GM21390 (cell line): ENCODE data around the gene TAB3.
A peak's percentile ranks its signal among the peaks of the same experiment; 100 is the strongest.

Experiments
- ATAC-seq: cut with Tn5 transposase; IDR thresholded peaks from one replicate; pipeline ENCODE4 v1.9.1; 2021; ENCODE audit not compliant: unreplicated experiment

Gene TAB3

DNA sequence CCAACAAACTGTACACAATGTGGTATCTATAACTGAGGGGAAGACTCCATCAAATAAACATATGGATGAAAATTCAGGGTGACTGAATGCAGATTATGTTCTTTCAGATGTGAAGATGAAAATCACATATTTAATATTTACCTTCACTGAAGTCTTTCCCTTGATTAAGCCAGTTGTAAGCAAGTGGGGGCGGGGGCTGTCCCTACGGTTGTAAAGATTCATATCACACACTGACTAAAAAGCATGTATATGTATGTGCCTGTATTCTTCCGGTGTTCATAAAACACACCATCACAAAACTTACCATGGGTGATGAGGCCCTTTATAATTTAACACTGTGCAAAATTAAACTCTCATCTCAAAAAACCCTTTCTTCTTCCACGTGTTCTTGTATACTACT, 1.3 kb downstream of the TAB3 start:
- ATAC-seq: no peak

- no peak for ATAC-seq
Observed at GRCh38 chrX:30887288-30887687, 1.8 kb downstream of the TAB3 start.

GRCh38 chrX:30885136-30885535, 3.9 kb downstream of the TAB3 start:
- no peak for ATAC-seq

DNA sequence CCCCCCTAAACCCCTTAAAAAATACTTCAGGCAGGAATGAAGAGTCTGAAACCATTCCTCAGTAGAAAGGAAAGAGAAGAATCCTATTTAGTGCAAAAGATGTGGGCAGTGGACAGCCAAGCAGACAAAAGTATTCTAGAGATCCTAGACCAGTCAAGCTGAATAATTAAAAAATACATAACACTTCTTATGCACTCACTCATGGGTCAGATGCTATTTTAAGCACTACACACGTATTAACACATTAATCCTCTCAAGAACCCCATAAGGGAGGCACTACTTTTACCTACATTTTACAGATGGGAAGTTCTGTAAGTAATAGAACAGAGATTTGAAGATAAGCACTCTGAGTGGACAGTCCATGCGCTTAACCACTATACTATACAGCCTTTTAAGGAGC, 5.9 kb downstream of the TAB3 start:
- ATAC-seq: no peak

- ATAC-seq: no peak
Observed at GRCh38 chrX:30881797-30882196, 7.3 kb downstream of the TAB3 start.

- no peak for ATAC-seq
Observed at GRCh38 chrX:30881390-30881789, 7.7 kb downstream of the TAB3 start.

DNA sequence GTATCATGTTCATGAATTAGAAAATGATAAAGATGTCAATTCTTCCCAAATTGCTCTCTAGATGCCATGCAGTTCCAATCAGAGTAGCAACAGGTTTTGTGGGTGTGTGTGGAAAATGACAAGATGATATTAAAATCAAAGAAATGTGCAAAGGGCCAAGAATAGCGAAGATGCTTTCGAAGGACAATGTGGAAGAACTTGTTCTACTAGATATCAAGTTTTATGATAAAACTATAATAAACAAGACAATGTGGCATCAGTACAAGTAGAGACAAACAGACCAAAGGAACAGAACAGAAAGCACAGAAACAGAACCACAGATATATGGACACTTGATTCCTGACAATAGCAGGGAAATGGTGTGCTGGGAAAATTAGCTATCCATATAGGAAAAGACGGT, 9.0 kb downstream of the TAB3 start:
- ATAC-seq: no peak

GRCh38 chrX:30876367-30876766, 12.7 kb downstream of the TAB3 start:
- ATAC-seq: no peak

GRCh38 chrX:30875957-30876356, 13.1 kb downstream of the TAB3 start:
- ATAC-seq: no peak

DNA sequence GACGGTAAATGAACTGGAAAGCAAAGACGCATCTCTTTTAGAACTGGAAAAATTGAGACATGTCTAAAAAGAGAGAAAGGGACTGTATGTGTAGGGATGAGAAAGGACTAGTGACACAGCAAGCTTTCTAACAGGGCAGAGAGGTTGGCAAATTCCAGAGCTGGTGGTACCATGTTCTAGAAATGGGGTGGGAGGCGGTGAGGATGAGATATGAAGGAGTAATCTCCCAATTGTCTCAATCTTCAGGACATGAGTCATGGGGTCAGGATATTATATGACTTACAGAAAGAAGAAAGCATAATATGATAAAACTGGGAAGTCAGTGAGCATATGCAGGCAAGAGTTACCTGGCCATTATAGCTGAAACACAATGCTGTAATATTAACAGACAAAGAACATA, 14.2 kb downstream of the TAB3 start:
- no peak for ATAC-seq

- ATAC-seq: no peak
Observed at GRCh38 chrX:30870572-30870971, 18.5 kb downstream of the TAB3 start.

GRCh38 chrX:30865612-30866011, 23.4 kb downstream of the TAB3 start:
- ATAC-seq: no peak

- no peak for ATAC-seq
Observed at GRCh38 chrX:30865015-30865414, 24.0 kb downstream of the TAB3 start.

DNA sequence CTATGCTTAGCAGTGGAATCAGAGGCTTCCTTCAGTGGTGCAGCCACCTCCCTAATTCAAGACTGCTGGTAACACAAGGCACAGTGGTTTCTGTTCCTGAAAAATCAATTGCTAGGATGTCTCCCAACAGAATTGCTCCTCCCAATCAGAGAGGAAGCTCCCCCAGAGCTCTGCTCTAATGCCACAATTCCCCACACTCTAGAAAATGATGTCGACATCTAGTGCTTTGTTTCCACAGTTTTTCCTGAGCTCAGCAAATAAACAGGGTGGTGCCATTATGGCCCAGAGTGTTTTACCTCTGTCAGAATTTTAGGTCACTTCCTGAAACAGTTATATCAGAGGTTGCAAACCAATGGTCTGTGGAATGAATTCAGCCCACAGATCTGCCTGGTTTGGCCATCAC, 24.7 kb downstream of the TAB3 start:
- no peak for ATAC-seq

GRCh38 chrX:30863974-30864373, 25.1 kb downstream of the TAB3 start:
- no peak for ATAC-seq

GRCh38 chrX:30858098-30858497, 31.0 kb downstream of the TAB3 start:
- ATAC-seq: no peak

DNA sequence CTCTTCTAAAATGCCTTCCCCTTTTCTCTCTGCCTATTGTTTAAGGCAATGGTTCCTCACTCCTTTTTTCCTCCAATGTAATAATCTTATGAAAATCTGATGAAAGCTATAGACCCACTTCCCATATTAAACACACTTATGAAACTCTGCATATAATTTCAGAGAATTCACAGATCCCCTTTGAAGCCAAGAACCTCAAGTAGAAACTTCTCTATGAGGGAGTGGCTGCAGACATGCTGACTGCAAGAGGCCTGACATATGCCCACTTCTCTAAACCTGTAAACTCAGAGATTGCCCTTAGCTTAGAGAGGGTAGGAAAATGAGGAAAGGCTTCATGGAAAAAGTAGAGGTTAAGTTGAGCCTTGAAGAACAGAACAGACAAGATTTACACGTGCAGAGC, 37.6 kb downstream of the TAB3 start:
- ATAC-seq: no peak

DNA sequence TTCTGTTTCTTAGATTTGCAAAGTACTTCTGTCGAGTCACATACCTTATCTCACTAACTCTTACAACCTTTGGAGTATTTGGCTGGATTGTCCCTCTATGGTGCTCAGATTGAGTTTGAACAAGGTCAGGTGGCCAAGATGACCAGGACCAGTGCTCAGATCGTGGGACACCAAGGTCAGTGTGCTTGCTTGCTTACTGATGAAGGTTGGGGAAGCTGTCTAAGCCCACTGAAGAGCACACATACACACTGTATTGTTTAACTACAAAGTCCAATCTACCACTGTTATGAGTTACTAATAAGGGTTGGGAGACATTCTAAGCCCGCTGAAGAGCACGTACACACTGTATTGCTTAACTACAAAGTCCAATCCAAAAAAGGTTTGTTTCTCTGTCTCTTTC, 53.7 kb downstream of the TAB3 start:
- no peak for ATAC-seq

DNA sequence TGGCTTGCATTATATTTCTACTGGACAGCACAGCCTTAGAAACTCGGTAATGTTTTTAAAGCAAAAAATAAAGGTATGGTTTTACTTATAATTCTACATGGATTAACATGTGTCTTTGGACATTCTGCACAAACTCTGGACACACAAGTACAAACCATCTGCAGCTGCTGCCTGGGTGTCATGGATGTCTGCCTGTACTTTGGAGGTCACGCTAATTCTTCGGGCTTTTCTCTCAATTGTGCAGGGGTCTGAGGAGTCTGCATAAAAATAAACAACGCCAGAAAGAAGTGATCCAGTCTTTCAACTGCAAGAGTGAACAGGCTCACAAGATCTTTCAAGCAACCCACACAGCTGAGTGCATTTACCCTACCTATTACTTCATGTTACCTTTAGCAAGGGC, 55.2 kb downstream of the TAB3 start:
- ATAC-seq: no peak

GRCh38 chrX:30831082-30831481, 58.0 kb downstream of the TAB3 start:
- peak; percentile 74 for ATAC-seq

DNA sequence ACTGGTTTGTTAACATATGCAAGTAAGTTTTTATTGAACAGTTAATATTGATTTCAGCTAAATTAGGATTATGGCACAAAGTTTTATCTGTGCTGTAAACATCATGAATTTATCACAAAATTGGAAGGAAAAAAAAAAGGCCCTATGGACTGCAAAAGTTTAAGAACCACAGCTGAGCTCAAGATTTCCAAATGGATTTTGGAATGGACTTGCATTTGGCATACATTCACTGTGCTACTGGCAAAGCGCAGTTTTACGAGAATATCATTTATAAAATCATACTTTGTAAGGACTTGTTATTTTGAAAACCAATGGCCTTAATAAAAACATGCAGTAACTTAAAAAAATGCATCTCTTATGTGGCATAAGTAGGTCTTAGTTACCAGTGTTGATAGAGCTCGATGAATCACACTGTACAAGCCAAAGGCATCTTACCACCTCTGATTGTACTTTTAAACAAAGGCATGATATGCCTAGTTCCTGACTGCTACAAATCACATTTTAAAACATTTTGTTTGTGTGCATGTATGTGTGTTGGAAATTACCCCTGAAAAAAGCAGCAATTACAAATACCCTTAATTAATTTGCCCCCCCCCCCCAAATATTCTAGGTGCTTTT, 58.6 kb downstream of the TAB3 start:
- no peak for ATAC-seq

GRCh38 chrX:30824275-30824674, 64.8 kb downstream of the TAB3 start:
- no peak for ATAC-seq

GRCh38 chrX:30822764-30823163, 66.3 kb downstream of the TAB3 start:
- ATAC-seq: no peak
